CD4-positive, alpha-beta T cell treated with Interleukin-12 subunit alpha and Interleukin-12 subunit beta, for 1 hour (primary cell): ENCODE measurements around the gene MIEF2.
"Not testable (repeated sequence)": the region's sequence is repeated elsewhere in the genome, so short reads cannot be mapped to it uniquely, and the experiment has no call there.

Experiments
- DNase-seq: peaks from one replicate; pipeline ENCODE4 v3.0.0-alpha.2; 2020

Gene MIEF2

GRCh38 chr17:18303206-18303605 lies 42.7 kb downstream of the MIEF2 start:
- not testable (repeated sequence) for DNase-seq

- DNase-seq, result no peak
These were observed 48.7 kb downstream of the MIEF2 start for GRCh38 chr17:18309202-18309601.

GRCh38 chr17:18314059-18314730 lies 53.7 kb downstream of the MIEF2 start:
- no peak for DNase-seq

- DNase-seq, result peak; percentile 97
These were observed 54.5 kb downstream of the MIEF2 start, which contains the start of the genes SMCR8 and TOP3A for GRCh38 chr17:18314731-18315561. TSS of gene SMCR8 (plus strand) at chr17:18315293. CDS start at chr17:18315790, 497 bp downstream. TSS of gene TOP3A (minus strand) at chr17:18314994. CDS start at chr17:18314778, 216 bp downstream.

GRCh38 chr17:18315562-18315922 lies 55.1 kb downstream of the MIEF2 start:
- DNase-seq, result peak; percentile 54

GRCh38 chr17:18315961-18316360 lies 55.5 kb downstream of the MIEF2 start:
- no peak for DNase-seq
